ENCODE measurements around the gene MYO16. TPM values are rescaled to one million over a fixed set of nuclear protein-coding genes. Genes with fewer than 3 reads are reported as not detected.
"Not testable (repeated sequence)": the region's sequence is repeated elsewhere in the genome, so short reads cannot be mapped to it uniquely, and the experiment has no call there.

MYO16 gene
- polyA plus RNA-seq, 1 donor from 2014 or later = 2.5 TPM

DNA sequence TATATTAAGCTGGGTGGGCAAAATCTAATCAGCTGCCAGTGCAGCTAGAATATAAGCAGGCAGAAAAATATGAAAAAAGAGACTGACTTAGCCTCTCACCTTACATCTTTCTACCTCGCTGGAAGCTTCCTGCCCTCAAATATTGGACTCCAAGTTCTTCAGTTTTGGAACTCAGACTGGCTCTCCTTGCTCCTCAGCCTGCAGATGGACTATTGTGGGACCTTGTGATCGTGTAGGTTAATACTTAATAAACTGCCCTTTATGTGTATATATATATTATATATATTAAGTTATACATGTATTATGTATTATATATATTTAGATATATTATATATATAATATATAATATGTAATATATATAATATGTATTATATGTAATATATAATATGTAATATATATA, 588.1 kb downstream of the MYO16 start:
- not testable (repeated sequence) for H3K36me3 ChIP-seq (ENCODE audit: insufficient read depth, low read length); H3K4me3 ChIP-seq (ENCODE audit: low read length); H3K9me3 ChIP-seq (ENCODE audit: low read length); H2AFZ ChIP-seq (ENCODE audit: low read depth, low read length); H3F3A ChIP-seq (ENCODE audit: insufficient read depth, low read length, poor library complexity, severe bottlenecking); H3K9ac ChIP-seq (ENCODE audit: low read length); H3K27ac ChIP-seq (ENCODE audit: low read length); H3K9me2 ChIP-seq (ENCODE audit: insufficient read depth, low read length); H4K20me1 ChIP-seq (ENCODE audit: insufficient read depth); H3K79me2 ChIP-seq (replicated peaks; ENCODE audit: insufficient read depth, low read length); H3K4me2 ChIP-seq (ENCODE audit: low read length); H3K27me3 ChIP-seq (ENCODE audit: insufficient read depth, low read depth, low read length)

GRCh38 chr13:109220631-109221030, 591.2 kb downstream of the MYO16 start:
- Histone ChIP-seq H3K9ac (ENCODE audit: low read length) (no peak overlapping the region), H3F3A (ENCODE audit: insufficient read depth, low read length, poor library complexity, severe bottlenecking) (no peaks in the 10 kb centered on the region), H2AFZ (ENCODE audit: low read depth, low read length) (no peak overlapping the region), H3K9me2 (ENCODE audit: insufficient read depth, low read length) (no peaks in the 10 kb centered on the region), H3K36me3 (ENCODE audit: insufficient read depth, low read length) (no peaks in the 10 kb centered on the region), H4K20me1 (ENCODE audit: insufficient read depth) (no peaks in the 10 kb centered on the region), H3K27ac (ENCODE audit: low read length) (no peak overlapping the region), H3K79me2 (replicated peaks; ENCODE audit: insufficient read depth, low read length) (no peaks in the 10 kb centered on the region), H3K9me3 (ENCODE audit: low read length) (no peaks in the 10 kb centered on the region), H3K4me3 (ENCODE audit: low read length) (no peak overlapping the region), H3K27me3 (ENCODE audit: insufficient read depth, low read depth, low read length) (no peaks in the 10 kb centered on the region), H3K4me2 (ENCODE audit: low read length) (no peak overlapping the region)
- TF ChIP-seq RAD21 (conservative IDR thresholded peaks at IDR 0.05) = no peak
- no peak for TF ChIP-seq EZH2 (IDR thresholded peaks at IDR 0.05; ENCODE audit: borderline replicate concordance, insufficient read depth, low read length, poor library complexity, severe bottlenecking)
- TF ChIP-seq CTCF (IDR thresholded peaks at IDR 0.05; ENCODE audit: poor library complexity, severe bottlenecking) = no peak
- no peak for TF ChIP-seq POLR2AphosphoS5 (IDR thresholded peaks at IDR 0.05)
- TF ChIP-seq TAF1 (IDR thresholded peaks at IDR 0.05; ENCODE audit: low read depth) = no peak
- TF ChIP-seq SMC3 (conservative IDR thresholded peaks at IDR 0.05; ENCODE audit: poor library complexity) = no peak
- TF ChIP-seq, protein P1, sequence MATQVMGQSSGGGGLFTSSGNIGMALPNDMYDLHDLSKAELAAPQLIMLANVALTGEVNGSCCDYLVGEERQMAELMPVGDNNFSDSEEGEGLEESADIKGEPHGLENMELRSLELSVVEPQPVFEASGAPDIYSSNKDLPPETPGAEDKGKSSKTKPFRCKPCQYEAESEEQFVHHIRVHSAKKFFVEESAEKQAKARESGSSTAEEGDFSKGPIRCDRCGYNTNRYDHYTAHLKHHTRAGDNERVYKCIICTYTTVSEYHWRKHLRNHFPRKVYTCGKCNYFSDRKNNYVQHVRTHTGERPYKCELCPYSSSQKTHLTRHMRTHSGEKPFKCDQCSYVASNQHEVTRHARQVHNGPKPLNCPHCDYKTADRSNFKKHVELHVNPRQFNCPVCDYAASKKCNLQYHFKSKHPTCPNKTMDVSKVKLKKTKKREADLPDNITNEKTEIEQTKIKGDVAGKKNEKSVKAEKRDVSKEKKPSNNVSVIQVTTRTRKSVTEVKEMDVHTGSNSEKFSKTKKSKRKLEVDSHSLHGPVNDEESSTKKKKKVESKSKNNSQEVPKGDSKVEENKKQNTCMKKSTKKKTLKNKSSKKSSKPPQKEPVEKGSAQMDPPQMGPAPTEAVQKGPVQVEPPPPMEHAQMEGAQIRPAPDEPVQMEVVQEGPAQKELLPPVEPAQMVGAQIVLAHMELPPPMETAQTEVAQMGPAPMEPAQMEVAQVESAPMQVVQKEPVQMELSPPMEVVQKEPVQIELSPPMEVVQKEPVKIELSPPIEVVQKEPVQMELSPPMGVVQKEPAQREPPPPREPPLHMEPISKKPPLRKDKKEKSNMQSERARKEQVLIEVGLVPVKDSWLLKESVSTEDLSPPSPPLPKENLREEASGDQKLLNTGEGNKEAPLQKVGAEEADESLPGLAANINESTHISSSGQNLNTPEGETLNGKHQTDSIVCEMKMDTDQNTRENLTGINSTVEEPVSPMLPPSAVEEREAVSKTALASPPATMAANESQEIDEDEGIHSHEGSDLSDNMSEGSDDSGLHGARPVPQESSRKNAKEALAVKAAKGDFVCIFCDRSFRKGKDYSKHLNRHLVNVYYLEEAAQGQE (IDR thresholded peaks at IDR 0.05; ENCODE audit: borderline replicate concordance) = no peak
- no peak for TF ChIP-seq EP300 (conservative IDR thresholded peaks at IDR 0.05; ENCODE audit: poor library complexity, severe bottlenecking)
- TF ChIP-seq MXI1 (conservative IDR thresholded peaks at IDR 0.05; ENCODE audit: poor library complexity, severe bottlenecking) = no peak

DNA sequence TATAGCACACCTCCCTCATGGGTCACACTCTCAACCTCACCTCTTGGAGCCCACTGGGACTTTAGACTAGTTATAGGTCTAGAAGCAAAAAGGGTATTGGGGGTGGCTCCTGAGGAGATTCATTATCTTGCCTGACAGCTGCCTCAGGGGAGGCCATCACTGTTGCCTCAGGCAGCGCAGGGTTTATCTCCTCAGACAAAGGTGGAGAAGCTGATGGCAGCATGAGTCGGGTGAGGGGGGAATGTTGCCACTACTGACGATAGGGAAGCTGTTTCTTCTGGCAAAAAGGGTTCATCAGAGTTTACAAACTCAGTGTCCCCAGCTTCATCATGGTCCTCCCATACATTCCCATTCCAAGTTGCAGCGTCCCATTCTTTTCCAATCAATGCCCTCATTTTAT, 594.6 kb downstream of the MYO16 start:
- H3K9me3 ChIP-seq (ENCODE audit: low read length) = no peaks in the 10 kb centered on the region
- H3K9ac ChIP-seq (ENCODE audit: low read length) = no peak overlapping the region
- no peak overlapping the region for H3K4me3 ChIP-seq (ENCODE audit: low read length)
- H4K20me1 ChIP-seq (ENCODE audit: insufficient read depth) = no peaks in the 10 kb centered on the region
- no peaks in the 10 kb centered on the region for H3K27me3 ChIP-seq (ENCODE audit: insufficient read depth, low read depth, low read length)
- H3F3A ChIP-seq (ENCODE audit: insufficient read depth, low read length, poor library complexity, severe bottlenecking) = no peaks in the 10 kb centered on the region
- no peak overlapping the region for H2AFZ ChIP-seq (ENCODE audit: low read depth, low read length)
- no peaks in the 10 kb centered on the region for H3K79me2 ChIP-seq (replicated peaks; ENCODE audit: insufficient read depth, low read length)
- H3K36me3 ChIP-seq (ENCODE audit: insufficient read depth, low read length) = no peaks in the 10 kb centered on the region
- H3K4me2 ChIP-seq (ENCODE audit: low read length) = no peak overlapping the region
- no peaks in the 10 kb centered on the region for H3K9me2 ChIP-seq (ENCODE audit: insufficient read depth, low read length)
- H3K27ac ChIP-seq (ENCODE audit: low read length) = no peak overlapping the region
- no peak for TF ChIP-seq EP300 (conservative IDR thresholded peaks at IDR 0.05; ENCODE audit: poor library complexity, severe bottlenecking)
- TF ChIP-seq, protein P1 (IDR thresholded peaks at IDR 0.05; ENCODE audit: borderline replicate concordance) = no peak
- no peak for TF ChIP-seq TAF1 (IDR thresholded peaks at IDR 0.05; ENCODE audit: low read depth)
- TF ChIP-seq POLR2AphosphoS5 (IDR thresholded peaks at IDR 0.05) = no peak
- TF ChIP-seq CTCF (IDR thresholded peaks at IDR 0.05; ENCODE audit: poor library complexity, severe bottlenecking) = no peak
- no peak for TF ChIP-seq MXI1 (conservative IDR thresholded peaks at IDR 0.05; ENCODE audit: poor library complexity, severe bottlenecking)
- no peak for TF ChIP-seq RAD21 (conservative IDR thresholded peaks at IDR 0.05)
- TF ChIP-seq EZH2 (IDR thresholded peaks at IDR 0.05; ENCODE audit: borderline replicate concordance, insufficient read depth, low read length, poor library complexity, severe bottlenecking) = no peak
- no peak for TF ChIP-seq SMC3 (conservative IDR thresholded peaks at IDR 0.05; ENCODE audit: poor library complexity)

Measured in neural cell (in vitro differentiated cells).